WTC11 (cell line): ENCODE results near the gene PIP4K2A. TPM values are rescaled to one million over a fixed set of nuclear protein-coding genes. Genes with fewer than 3 reads are reported as not detected.

Experiments
- ATAC-seq: fragments of 200-7000 bp; cut with Tn5 transposase; 2 replicates; pipeline ENCODE4 v1.10.0; 2021; ENCODE audit warnings: mild to moderate bottlenecking, moderate library complexity
- CTCF ChIA-PET: fragments of 300-600 bp; sonication (Branson Sonifier 250); formaldehyde crosslinking; loops from one replicate; lab custom pipeline; 2021; ENCODE audit warnings: antibody characterized with exemption; lab: Charles Lee
- POLR2A ChIA-PET: fragments of 350-600 bp; sonication (Branson Sonifier 250); formaldehyde crosslinking; loops from one replicate; lab custom pipeline; 2021; ENCODE audit warnings: antibody characterized with exemption; lab: Charles Lee
- DNase-seq: peaks from one replicate; pipeline ENCODE4 v3.0.0; 2021; ENCODE audit warnings: low spot score
- H3K27ac Mint-ChIP-seq: 2 replicates; pipeline ENCODE4 v1.8.0; 2021; ENCODE audit warnings: mixed read lengths
- H3K27me3 Mint-ChIP-seq: 2 replicates; pipeline ENCODE4 v1.8.0; 2021; ENCODE audit warnings: low read depth, mild to moderate bottlenecking, moderate library complexity, mixed read lengths
- H3K36me3 Mint-ChIP-seq: 2 replicates; pipeline ENCODE4 v1.8.0; 2021; ENCODE audit warnings: mixed read lengths
- H3K4me1 Mint-ChIP-seq: 2 replicates; pipeline ENCODE4 v1.8.0; 2022; ENCODE audit warnings: mixed read lengths
- H3K4me3 Mint-ChIP-seq: 2 replicates; pipeline ENCODE4 v1.8.0; 2021; ENCODE audit warnings: mild to moderate bottlenecking, moderate library complexity, mixed read lengths
- H3K9me3 Mint-ChIP-seq: 2 replicates; pipeline ENCODE4 v1.8.0; 2021; ENCODE audit warnings: mixed read lengths
- CDX4 ChIP-seq: fragments of 250-450 bp; sonication (Bioruptor Pico); IDR thresholded peaks from 2 replicates; pipeline ENCODE4 v1.9.0; 2021; ENCODE audit warnings: moderate library complexity, mild to moderate bottlenecking, inconsistent platforms, borderline replicate concordance
- CREM ChIP-seq: sonication (generic); formaldehyde crosslinking; IDR thresholded peaks from 2 replicates; pipeline ENCODE4 v1.8.1; 2022; ENCODE audit warnings: mild to moderate bottlenecking, missing genetic modification reagents, moderate library complexity
- ESRRA ChIP-seq: sonication (generic); formaldehyde crosslinking; IDR thresholded peaks from 2 replicates; pipeline ENCODE4 v1.8.1; 2022; ENCODE audit warnings: mild to moderate bottlenecking, missing genetic modification reagents, borderline replicate concordance
- FOXJ3 ChIP-seq: sonication (generic); formaldehyde crosslinking; IDR thresholded peaks from 2 replicates; pipeline ENCODE4 v1.9.0; 2021; ENCODE audit warnings: missing genetic modification reagents, mild to moderate bottlenecking, borderline replicate concordance
- GABPB1 ChIP-seq: sonication (generic); formaldehyde crosslinking; IDR thresholded peaks from 2 replicates; pipeline ENCODE4 v1.8.1; 2023; ENCODE audit warnings: mild to moderate bottlenecking, missing genetic modification reagents
- HMGXB4 ChIP-seq: sonication (generic); formaldehyde crosslinking; IDR thresholded peaks from 2 replicates; pipeline ENCODE4 v1.8.1; 2023; ENCODE audit warnings: mild to moderate bottlenecking, moderate library complexity, missing genetic modification reagents
- JUN ChIP-seq: sonication (generic); formaldehyde crosslinking; IDR thresholded peaks from 2 replicates; pipeline ENCODE4 v1.8.0; 2023; ENCODE audit warnings: mild to moderate bottlenecking, missing genetic modification reagents
- KAT7 ChIP-seq: sonication (generic); formaldehyde crosslinking; IDR thresholded peaks from 2 replicates; pipeline ENCODE4 v1.8.1; 2023; ENCODE audit warnings: missing genetic modification reagents, mild to moderate bottlenecking, borderline replicate concordance
- NR3C1 ChIP-seq: sonication (generic); formaldehyde crosslinking; conservative IDR thresholded peaks from 2 replicates; pipeline ENCODE4 v1.8.1; 2023; ENCODE audit warnings: low read depth, mild to moderate bottlenecking, missing genetic modification reagents
- RORB ChIP-seq: fragments of 250-450 bp; sonication (Bioruptor Pico); IDR thresholded peaks from 2 replicates; pipeline ENCODE4 v1.9.0; 2021; ENCODE audit warnings: mild to moderate bottlenecking
- STAT6 ChIP-seq: sonication (generic); formaldehyde crosslinking; conservative IDR thresholded peaks from 2 replicates; pipeline ENCODE4 v1.8.1; 2023; ENCODE audit warnings: mild to moderate bottlenecking, low read depth, missing genetic modification reagents, moderate library complexity
- ZNF138 ChIP-seq: sonication (generic); formaldehyde crosslinking; conservative IDR thresholded peaks from 2 replicates; pipeline ENCODE4 v1.8.1; 2022; ENCODE audit warnings: mild to moderate bottlenecking, moderate library complexity, missing genetic modification reagents
- ZNF219 ChIP-seq: sonication (generic); formaldehyde crosslinking; IDR thresholded peaks from 2 replicates; pipeline ENCODE4 v1.8.0; 2023; ENCODE audit warnings: missing genetic modification reagents, mild to moderate bottlenecking, borderline replicate concordance
- ZNF396 ChIP-seq: fragments of 250-450 bp; sonication (Bioruptor Pico); IDR thresholded peaks from 2 replicates; pipeline ENCODE4 v1.8.0; 2021; ENCODE audit warnings: mild to moderate bottlenecking, moderate library complexity, borderline replicate concordance
- ZNF423 ChIP-seq: fragments of 250-450 bp; sonication (Bioruptor Pico); IDR thresholded peaks from 2 replicates; pipeline ENCODE4 v2.1.2; 2022; ENCODE audit warnings: mild to moderate bottlenecking, moderate library complexity
- total RNA-seq: library from RNA; stranded (reverse); gene quantifications from 3 replicates; pipeline ENCODE4 v1.2.3, GENCODE V29; 2021
- TF ChIP-seq, protein P1 (sequence below): sonication (generic); formaldehyde crosslinking; IDR thresholded peaks from 2 replicates; pipeline ENCODE4 v1.8.1; 2022; ENCODE audit warnings: low read depth, mild to moderate bottlenecking, moderate library complexity, missing genetic modification reagents, borderline replicate concordance
- TF ChIP-seq, protein P2 (sequence below): sonication (generic); formaldehyde crosslinking; IDR thresholded peaks from 2 replicates; pipeline ENCODE4 v1.8.1; 2023; ENCODE audit warnings: mild to moderate bottlenecking, missing genetic modification reagents, moderate library complexity
- TF ChIP-seq, protein P3 (sequence below): sonication (generic); formaldehyde crosslinking; IDR thresholded peaks from 2 replicates; pipeline ENCODE4 v1.8.1; 2022; ENCODE audit warnings: mild to moderate bottlenecking, moderate library complexity, missing genetic modification reagents
- TF ChIP-seq, protein P4 (sequence below): fragments of 200-600 bp; IDR thresholded peaks from 2 replicates; pipeline ENCODE4 v1.8.0; 2022; ENCODE audit warnings: antibody characterized with exemption

Gene PIP4K2A
- total RNA-seq, 1 experiment from 2014 or later, result 47.5 TPM

- TF ChIP-seq, protein P1, sequence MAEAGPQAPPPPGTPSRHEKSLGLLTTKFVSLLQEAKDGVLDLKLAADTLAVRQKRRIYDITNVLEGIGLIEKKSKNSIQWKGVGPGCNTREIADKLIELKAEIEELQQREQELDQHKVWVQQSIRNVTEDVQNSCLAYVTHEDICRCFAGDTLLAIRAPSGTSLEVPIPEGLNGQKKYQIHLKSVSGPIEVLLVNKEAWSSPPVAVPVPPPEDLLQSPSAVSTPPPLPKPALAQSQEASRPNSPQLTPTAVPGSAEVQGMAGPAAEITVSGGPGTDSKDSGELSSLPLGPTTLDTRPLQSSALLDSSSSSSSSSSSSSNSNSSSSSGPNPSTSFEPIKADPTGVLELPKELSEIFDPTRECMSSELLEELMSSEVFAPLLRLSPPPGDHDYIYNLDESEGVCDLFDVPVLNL, result no peak
- no peak for TF ChIP-seq HMGXB4 (CRISPR knock-in tag)
These were observed 10.4 kb upstream of the PIP4K2A start (continued) for GRCh38 chr10:22724773-22725172.

- no peak for ATAC-seq
- H3K9me3 Mint-ChIP-seq, result 0 out of 2 replicates have a peak, but pooled peaks cover 3% of the 10 kb centered on the region
- no peak overlapping the region for H3K4me3 Mint-ChIP-seq
- ChIA-PET CTCF (interaction anchor here (0.7 kb wide), 1 partner anchor 65 kb away, joined by 3 read pairs; no protein-coding TSS in a partner anchor), POLR2A (no interaction called here)
- TF ChIP-seq ZNF138 (CRISPR knock-in tag) (no peak), ZNF423 (CRISPR knock-in tag) (no peak), STAT6 (no peak), CDX4 (CRISPR knock-in tag) (no peak), ZNF219 (no peak), NR3C1 (no peak), HMGXB4 (CRISPR knock-in tag) (no peak), RORB (no peak), FOXJ3 (CRISPR knock-in tag) (no peak), ZNF396 (CRISPR knock-in tag) (no peak), ESRRA (CRISPR knock-in tag) (no peak), GABPB1 (CRISPR knock-in tag) (no peak), CREM (CRISPR knock-in tag) (no peak), JUN (CRISPR knock-in tag) (no peak), KAT7 (CRISPR knock-in tag) (no peak)
- TF ChIP-seq, protein P2, sequence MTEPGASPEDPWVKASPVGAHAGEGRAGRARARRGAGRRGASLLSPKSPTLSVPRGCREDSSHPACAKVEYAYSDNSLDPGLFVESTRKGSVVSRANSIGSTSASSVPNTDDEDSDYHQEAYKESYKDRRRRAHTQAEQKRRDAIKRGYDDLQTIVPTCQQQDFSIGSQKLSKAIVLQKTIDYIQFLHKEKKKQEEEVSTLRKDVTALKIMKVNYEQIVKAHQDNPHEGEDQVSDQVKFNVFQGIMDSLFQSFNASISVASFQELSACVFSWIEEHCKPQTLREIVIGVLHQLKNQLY (CRISPR knock-in tag), result no peak
- TF ChIP-seq, protein P3, sequence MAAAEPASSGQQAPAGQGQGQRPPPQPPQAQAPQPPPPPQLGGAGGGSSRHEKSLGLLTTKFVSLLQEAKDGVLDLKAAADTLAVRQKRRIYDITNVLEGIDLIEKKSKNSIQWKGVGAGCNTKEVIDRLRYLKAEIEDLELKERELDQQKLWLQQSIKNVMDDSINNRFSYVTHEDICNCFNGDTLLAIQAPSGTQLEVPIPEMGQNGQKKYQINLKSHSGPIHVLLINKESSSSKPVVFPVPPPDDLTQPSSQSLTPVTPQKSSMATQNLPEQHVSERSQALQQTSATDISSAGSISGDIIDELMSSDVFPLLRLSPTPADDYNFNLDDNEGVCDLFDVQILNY, result no peak
- TF ChIP-seq, protein P4, sequence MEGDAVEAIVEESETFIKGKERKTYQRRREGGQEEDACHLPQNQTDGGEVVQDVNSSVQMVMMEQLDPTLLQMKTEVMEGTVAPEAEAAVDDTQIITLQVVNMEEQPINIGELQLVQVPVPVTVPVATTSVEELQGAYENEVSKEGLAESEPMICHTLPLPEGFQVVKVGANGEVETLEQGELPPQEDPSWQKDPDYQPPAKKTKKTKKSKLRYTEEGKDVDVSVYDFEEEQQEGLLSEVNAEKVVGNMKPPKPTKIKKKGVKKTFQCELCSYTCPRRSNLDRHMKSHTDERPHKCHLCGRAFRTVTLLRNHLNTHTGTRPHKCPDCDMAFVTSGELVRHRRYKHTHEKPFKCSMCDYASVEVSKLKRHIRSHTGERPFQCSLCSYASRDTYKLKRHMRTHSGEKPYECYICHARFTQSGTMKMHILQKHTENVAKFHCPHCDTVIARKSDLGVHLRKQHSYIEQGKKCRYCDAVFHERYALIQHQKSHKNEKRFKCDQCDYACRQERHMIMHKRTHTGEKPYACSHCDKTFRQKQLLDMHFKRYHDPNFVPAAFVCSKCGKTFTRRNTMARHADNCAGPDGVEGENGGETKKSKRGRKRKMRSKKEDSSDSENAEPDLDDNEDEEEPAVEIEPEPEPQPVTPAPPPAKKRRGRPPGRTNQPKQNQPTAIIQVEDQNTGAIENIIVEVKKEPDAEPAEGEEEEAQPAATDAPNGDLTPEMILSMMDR, result no peak
- no peak overlapping the region for H3K27ac Mint-ChIP-seq
- H3K36me3 Mint-ChIP-seq, result no peaks in the 10 kb centered on the region
- H3K27me3 Mint-ChIP-seq, result no peaks in the 10 kb centered on the region
- DNase-seq, result no peak
- H3K4me1 Mint-ChIP-seq, result peaks cover 16% of the 10 kb centered on the region
These were observed 9.4 kb upstream of the PIP4K2A start for GRCh38 chr10:22723783-22724182.
